HPDE6-E6E7 (cell line): Measurements from ENCODE around the gene TACC2.
"Not testable (repeated sequence)": the region's sequence is repeated elsewhere in the genome, so short reads cannot be mapped to it uniquely, and the experiment has no call there.

Source experiments
- DNase-seq: peaks from one replicate; pipeline ENCODE4 v3.0.0; 2011; ENCODE audit warnings: missing footprints; ENCODE audit errors: extremely low spot score

The TACC2 gene

GRCh38 chr10:122189185-122189584 lies 200.2 kb downstream of the TACC2 start:
- DNase-seq: no peak

- no peak for DNase-seq
Observed at GRCh38 chr10:122190176-122190943, 201.4 kb downstream of the TACC2 start.

GRCh38 chr10:122191936-122192541 lies 203.1 kb downstream of the TACC2 start:
- no peak for DNase-seq

GRCh38 chr10:122194251-122194650 lies 205.3 kb downstream of the TACC2 start:
- DNase-seq: no peak

- no peak for DNase-seq
Observed at GRCh38 chr10:122196218-122196617, 207.3 kb downstream of the TACC2 start.

- no peak for DNase-seq
Observed at GRCh38 chr10:122197611-122198222, 208.8 kb downstream of the TACC2 start.

GRCh38 chr10:122198631-122199030 lies 209.7 kb downstream of the TACC2 start:
- DNase-seq: no peak

- no peak for DNase-seq
Observed at GRCh38 chr10:122199070-122199469, 210.1 kb downstream of the TACC2 start.

GRCh38 chr10:122199689-122200088 lies 210.7 kb downstream of the TACC2 start:
- no peak for DNase-seq

- DNase-seq: no peak
Observed at GRCh38 chr10:122201401-122201800, 212.4 kb downstream of the TACC2 start.

- not testable (repeated sequence) for DNase-seq
Observed at GRCh38 chr10:122203180-122203579, 214.2 kb downstream of the TACC2 start.

GRCh38 chr10:122204691-122205489 lies 215.9 kb downstream of the TACC2 start:
- DNase-seq: no peak

GRCh38 chr10:122206471-122207065 lies 217.6 kb downstream of the TACC2 start:
- DNase-seq: no peak

GRCh38 chr10:122207163-122207562 lies 218.2 kb downstream of the TACC2 start:
- no peak for DNase-seq

- DNase-seq: no peak
Observed at GRCh38 chr10:122207596-122207995, 218.6 kb downstream of the TACC2 start.

GRCh38 chr10:122208571-122209430 lies 219.8 kb downstream of the TACC2 start:
- no peak for DNase-seq

GRCh38 chr10:122210481-122211265 lies 221.7 kb downstream of the TACC2 start:
- no peak for DNase-seq

- DNase-seq: no peak
Observed at GRCh38 chr10:122213364-122213763, 224.4 kb downstream of the TACC2 start.

- no peak for DNase-seq
Observed at GRCh38 chr10:122213766-122214165, 224.8 kb downstream of the TACC2 start.

GRCh38 chr10:122216047-122216446 lies 227.1 kb downstream of the TACC2 start:
- DNase-seq: no peak
